ENCODE results near the gene RAC2. TPM values are rescaled to one million over a fixed set of nuclear protein-coding genes. Genes with fewer than 3 reads are reported as not detected.
"Not testable (repeated sequence)": the region's sequence is repeated elsewhere in the genome, so short reads cannot be mapped to it uniquely, and the experiment has no call there.

Gene RAC2
- total RNA-seq, 4 donors from 2014 or later, result 17.3 to 27.1 (median 19.6) TPM

- no peaks in the 10 kb centered on the region for H3K9me3 ChIP-seq
- DNase-seq, result no peak
- intact Hi-C loops (cut with DNase I), result no loop called here
- 45 to 49% methylated on average over 7 of the region's 7 CpGs for WGBS, 2 donors
- H3K27me3 ChIP-seq, result peaks cover 0 to 68% (median 0%) of the 10 kb centered on the region in 4 donors
- no peaks in the 10 kb centered on the region for H3K36me3 ChIP-seq
- H3K27ac ChIP-seq, result no peak overlapping the region
- no peak overlapping the region for H3K4me3 ChIP-seq
- TF ChIP-seq POLR2A (IDR thresholded peaks at IDR 0.05) (no peak), CTCF (IDR thresholded peaks at IDR 0.05) (no peak)
- no peaks in the 10 kb centered on the region for H3K4me1 ChIP-seq
Observed at GRCh38 chr22:37253126-37253660, 9.1 kb upstream of the RAC2 start.

DNA sequence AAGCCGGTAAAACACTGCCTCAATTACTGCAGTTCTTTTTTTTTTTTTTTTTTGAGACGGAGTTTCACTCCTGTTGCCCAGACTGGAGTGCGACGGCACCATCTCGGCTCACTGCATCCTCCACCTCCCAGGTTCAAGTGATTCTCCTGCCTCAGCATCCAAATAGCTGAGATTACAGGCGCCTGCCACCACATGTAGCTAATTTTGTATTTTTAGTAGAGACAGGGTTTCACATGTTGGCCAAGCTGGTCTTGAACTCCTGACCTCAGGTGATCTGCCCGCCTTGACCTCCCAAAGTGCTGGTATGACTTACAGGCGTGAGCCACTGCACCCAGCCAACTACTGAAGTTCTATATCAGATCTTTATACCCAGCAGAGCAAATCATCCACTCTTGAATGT, 7.8 kb upstream of the RAC2 start:
- H3K36me3 ChIP-seq; H3K4me3 ChIP-seq; H3K27ac ChIP-seq; H3K4me1 ChIP-seq; DNase-seq; intact Hi-C loops (cut with DNase I); H3K9me3 ChIP-seq: not testable (repeated sequence)
- peaks cover 0 to 58% (median 0%) of the 10 kb centered on the region in 4 donors for H3K27me3 ChIP-seq
- WGBS, 2 donors, result 82 to 90% methylated on average over 7 to 8 of the region's 8 CpGs

DNA sequence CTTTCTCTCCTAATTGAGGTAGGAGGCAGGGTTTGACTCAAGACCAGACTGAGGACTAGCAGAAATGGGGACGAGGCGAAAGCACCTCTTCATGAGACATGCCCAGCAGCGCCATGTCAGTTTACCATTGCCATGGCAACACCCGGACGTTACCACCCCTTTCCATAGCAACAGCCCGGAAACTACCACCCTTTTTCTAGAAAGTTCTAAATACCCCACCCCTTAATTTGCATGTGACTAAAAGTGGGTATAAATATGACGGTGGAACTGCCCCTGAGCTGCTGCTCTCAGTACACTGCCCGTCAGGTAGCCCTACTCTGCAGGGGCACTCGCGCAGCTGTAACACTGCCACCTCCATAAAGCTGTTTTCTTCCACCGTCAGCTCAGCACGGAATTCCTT, 5.9 kb upstream of the RAC2 start:
- H3K27ac ChIP-seq, result no peak overlapping the region
- WGBS, 2 donors, result 69 to 70% methylated on average over 10 to 11 of the region's 12 CpGs
- intact Hi-C loops (cut with DNase I), result no loop called here
- no peak for TF ChIP-seq CTCF (IDR thresholded peaks at IDR 0.05)
- no peak for TF ChIP-seq POLR2A (IDR thresholded peaks at IDR 0.05)
- H3K9me3 ChIP-seq, result no peaks in the 10 kb centered on the region
- DNase-seq, result no peak
- H3K4me1 ChIP-seq, result peaks cover 0 to 2% (median 0%) of the 10 kb centered on the region in 3 donors
- no peaks in the 10 kb centered on the region for H3K36me3 ChIP-seq
- peaks cover 0 to 48% (median 0%) of the 10 kb centered on the region in 4 donors for H3K27me3 ChIP-seq
- H3K4me3 ChIP-seq, result no peak overlapping the region

GRCh38 chr22:37248251-37248650, 4.2 kb upstream of the RAC2 start:
- no peak for DNase-seq
- no peak for TF ChIP-seq POLR2A (IDR thresholded peaks at IDR 0.05)
- intact Hi-C loops (cut with DNase I), result no loop called here
- H3K27me3 ChIP-seq, result peaks cover 0 to 55% (median 0%) of the 10 kb centered on the region in 4 donors
- no peaks in the 10 kb centered on the region for H3K9me3 ChIP-seq
- H3K4me1 ChIP-seq, result peaks cover 0 to 19% (median 7%) of the 10 kb centered on the region in 3 donors
- peak overlapping the region in 1 of 4 donors; percentile 18 for H3K4me3 ChIP-seq
- WGBS, 2 donors, result 42 to 43% methylated on average over 6 of the region's 6 CpGs
- H3K36me3 ChIP-seq, result no peaks in the 10 kb centered on the region
- H3K27ac ChIP-seq, result no peak overlapping the region

GRCh38 chr22:37245740-37246139, 1.7 kb upstream of the RAC2 start:
- no peak for DNase-seq
- Histone ChIP-seq H3K4me1 (peaks cover 0 to 42% (median 7%) of the 10 kb centered on the region in 3 donors), H3K27ac (no peak overlapping the region), H3K9me3 (no peaks in the 10 kb centered on the region), H3K27me3 (peaks cover 0 to 61% (median 0%) of the 10 kb centered on the region in 4 donors), H3K4me3 (no peak overlapping the region), H3K36me3 (no peaks in the 10 kb centered on the region)
- 57 to 63% methylated on average over 6 of the region's 6 CpGs for WGBS, 2 donors
- no peak for TF ChIP-seq CTCF (IDR thresholded peaks at IDR 0.05)
- no peak for TF ChIP-seq POLR2A (IDR thresholded peaks at IDR 0.05)
- intact Hi-C loops (cut with DNase I), result no loop called here

GRCh38 chr22:37244922-37245722, 1.1 kb upstream of the RAC2 start:
- Histone ChIP-seq H3K4me3 (no peak overlapping the region), H3K4me1 (peaks cover 0 to 42% (median 7%) of the 10 kb centered on the region in 3 donors), H3K9me3 (no peaks in the 10 kb centered on the region), H3K27me3 (peaks cover 0 to 65% (median 0%) of the 10 kb centered on the region in 4 donors), H3K27ac (peak overlapping the region in 2 of 4 donors; percentile 77 to 80), H3K36me3 (no peaks in the 10 kb centered on the region)
- intact Hi-C loops (cut with DNase I), result no loop called here
- 44 to 62% methylated on average over 8 to 10 of the region's 22 CpGs for WGBS, 2 donors
- no peak for DNase-seq
- TF ChIP-seq POLR2A (IDR thresholded peaks at IDR 0.05) (peak in 1 of 4 donors; percentile 39), CTCF (IDR thresholded peaks at IDR 0.05) (no peak)
